Hippocampal formation (tissue), 2 donors: ENCODE results near the gene ARHGAP21.

Experiments used
- DNase-seq, 2 donors: peaks; one replicate each; lab custom pipeline; 2025; lab: John Stamatoyannopoulos, UW

ARHGAP21 gene

DNA sequence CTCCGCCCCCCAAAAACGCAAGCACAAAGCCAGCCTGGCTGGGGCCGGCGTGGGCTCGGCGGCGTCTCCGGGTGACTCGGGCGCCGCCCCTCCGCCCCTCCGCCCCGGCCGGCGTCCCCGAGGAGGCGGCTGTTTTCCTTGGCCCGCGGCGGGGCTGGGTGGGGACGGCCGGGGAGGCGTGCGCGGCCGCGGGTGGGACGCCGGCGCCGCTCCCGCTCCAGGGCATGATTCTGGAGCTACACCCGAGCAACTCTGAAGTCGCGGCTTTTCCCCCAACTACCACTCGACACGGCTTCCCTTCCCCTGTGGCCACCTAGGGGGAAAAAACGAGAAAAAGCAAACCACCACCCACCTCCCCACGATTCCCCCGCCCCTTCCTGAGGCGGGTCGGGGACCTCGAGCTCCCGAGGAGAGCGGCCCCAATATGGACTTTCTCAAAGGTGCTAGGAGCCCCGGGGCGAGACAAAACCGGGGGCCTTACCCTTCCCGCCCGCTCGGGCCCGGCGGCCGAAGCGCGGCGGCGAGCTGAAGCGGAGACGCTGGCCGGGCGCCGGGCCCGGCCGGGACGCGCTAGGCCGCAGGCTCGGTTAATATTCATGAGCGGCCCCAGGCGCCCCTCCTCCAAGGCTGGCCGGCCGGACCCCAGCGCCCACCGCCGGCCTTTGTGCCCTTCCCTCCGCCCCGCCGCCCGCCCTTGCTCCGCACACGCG is 856 bp downstream of the ARHGAP21 start:
- peak in 1 of 2 donors; percentile 68 for DNase-seq

DNA sequence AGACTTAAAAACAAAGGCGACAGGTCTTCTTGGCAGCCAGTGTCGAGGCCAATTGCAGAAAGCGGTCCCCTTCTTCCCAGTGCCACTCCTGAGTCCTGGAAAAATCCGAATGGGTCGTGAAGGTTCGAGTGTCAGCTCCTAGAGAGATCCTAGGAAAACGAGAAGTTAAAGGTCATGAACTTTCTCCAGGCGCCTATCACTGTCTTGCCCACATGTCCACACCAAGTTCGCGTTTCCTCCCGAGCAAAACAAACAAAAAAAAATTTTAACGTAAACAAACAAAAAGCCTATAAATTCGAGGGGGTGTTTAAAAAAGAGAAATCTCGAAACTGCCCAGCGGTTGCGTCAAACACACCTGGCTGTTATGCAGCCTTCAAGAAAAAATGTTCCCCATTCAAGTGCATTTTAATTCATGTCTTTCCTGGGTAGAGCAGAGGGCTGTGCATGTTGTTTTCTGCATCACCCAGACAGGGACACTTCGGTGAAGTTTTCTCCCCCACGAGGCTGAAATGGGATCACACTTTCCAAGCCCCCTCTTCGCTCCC is 1.5 kb downstream of the ARHGAP21 start:
- no peak for DNase-seq

DNA sequence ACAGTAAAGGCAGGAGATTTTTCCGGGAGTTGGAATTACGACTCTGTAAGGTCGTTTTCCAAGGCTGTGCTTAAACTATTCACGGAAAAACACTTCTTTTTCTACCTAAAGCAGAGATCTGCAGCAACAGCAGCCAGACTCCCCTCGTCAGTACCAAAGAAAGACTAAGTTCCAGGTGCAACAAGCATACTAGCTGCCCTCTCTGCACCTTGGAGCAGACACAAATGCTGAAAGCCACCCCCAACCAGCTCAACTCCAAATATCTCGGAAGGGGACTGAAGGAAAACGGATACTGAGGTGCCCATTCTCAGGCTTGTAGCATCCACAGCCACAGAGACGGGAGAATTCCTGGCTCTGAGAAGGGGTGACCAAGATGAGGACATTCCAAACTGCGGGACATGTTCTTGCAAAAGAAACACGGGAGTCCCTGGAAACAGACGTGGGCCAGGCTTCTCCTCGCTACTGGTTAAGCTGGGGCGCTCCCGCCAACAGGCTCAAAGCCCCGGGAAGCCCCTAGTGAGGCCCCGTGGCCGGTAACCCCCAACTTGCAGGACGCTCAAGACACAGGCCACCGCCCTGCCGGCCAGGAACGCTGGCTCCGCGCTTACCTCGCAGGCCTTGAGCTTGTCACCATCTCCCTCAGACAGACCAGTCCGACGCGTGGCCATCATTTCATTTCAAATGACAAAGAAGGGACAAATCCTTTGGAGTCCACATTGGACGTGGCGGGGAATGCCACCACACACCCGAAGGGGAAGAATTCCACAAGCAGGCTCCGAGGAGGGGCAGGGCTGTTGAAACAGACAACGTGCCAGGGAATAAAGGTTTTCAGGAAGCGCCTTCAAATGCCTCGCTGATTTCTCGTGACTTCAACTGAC is 2.2 kb downstream of the ARHGAP21 start:
- peak in 1 of 2 donors; percentile 23 for DNase-seq

DNA sequence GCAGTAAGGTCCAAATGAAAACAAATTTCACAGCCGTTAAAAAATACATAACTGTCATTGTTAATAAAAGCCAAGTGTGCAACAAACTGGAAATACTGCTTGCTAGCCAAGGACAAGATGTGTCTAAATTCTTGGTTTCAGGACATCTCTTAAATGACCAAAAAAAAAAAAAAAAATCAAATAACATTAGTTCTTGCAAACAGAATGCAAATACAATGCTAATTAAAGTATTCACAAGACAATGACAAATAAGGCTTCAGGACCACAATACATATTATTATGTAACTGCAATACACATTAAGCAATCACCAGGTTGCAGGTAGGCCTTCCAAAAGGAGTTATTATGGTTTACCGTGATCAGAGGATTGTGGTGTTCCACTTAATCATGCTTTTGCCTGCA is 3.6 kb downstream of the ARHGAP21 start:
- no peak for DNase-seq

DNA sequence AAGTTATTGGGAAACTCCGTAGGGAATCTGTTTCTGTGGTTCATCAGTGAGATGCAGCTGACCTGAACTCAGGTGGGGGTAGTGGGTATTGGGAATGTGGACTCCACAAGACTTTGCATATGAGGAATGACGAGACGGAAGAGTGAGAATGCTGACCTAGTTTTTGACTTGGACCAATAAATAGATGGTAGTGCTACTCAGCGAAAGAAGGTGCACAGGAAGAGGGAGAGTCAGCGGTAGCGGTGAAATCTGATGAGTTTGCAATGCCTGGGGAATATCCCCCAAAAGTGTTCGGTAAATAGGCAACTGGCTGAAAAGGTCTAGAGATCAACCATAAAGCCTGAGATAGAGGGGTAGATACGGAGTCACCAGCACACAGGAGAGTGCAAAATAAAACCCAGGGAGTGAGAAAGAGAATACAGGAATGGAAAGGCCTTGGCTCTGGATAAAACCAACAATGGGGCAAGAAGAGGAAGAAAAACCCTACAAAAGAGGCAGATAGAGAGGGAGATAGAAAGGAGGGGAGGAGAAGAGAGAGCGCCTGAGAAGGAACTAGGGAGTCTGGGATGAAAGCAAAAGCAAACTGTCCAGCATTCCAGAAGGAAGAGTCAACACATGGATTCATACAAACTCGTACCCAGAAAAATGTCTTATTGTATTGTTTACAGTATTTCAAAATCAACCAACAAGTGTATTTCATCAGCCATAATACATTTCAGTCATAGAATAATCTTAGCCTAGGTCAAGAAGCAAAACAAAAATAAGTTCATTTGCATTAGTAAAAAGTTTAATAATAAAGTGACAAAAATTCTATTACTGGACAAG is 5.4 kb downstream of the ARHGAP21 start:
- DNase-seq, result no peak

DNA sequence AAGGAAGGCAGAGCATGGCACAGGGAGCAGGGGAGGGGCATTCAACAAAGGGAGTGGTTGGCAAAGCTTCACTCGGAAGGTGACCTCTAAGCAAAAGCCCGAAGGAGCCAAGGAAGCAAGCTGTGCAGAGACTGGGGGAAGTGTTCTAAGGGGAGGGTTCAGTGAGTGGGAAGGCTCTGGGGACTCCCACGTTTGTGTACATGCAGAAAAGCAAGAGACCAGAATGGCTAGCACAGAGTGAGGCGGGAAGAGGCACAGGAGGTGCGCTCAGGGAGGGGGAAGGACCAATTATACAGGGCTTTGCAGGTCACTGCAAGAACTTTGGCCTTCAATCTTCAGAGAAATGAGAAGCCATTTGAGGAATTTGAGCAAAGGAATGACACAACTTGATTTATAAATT is 7.4 kb downstream of the ARHGAP21 start:
- DNase-seq, result no peak

DNA sequence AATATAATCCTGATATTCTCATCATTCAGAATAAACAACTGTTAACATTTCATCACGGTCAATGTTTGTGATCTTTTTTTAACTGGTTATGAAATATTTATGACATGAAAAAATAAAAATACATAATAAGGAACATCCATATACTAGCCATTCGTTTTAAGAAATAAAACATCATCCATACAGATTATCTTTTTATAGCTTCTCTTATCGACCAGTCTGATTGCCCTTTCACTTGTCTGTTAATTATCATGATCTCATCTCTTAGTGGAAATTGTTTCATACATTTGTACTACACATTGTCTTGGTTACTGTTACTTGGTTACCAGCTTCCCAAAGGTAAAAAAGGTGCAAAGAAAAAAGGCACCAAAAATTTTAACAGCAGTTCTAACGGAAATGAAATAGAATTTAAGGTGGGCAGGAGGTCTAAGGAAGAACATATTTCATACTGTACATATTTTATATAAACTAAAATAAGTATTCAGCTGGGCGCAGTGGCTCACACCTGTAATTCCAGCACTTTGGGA is 8.4 kb downstream of the ARHGAP21 start:
- DNase-seq, result no peak

DNA sequence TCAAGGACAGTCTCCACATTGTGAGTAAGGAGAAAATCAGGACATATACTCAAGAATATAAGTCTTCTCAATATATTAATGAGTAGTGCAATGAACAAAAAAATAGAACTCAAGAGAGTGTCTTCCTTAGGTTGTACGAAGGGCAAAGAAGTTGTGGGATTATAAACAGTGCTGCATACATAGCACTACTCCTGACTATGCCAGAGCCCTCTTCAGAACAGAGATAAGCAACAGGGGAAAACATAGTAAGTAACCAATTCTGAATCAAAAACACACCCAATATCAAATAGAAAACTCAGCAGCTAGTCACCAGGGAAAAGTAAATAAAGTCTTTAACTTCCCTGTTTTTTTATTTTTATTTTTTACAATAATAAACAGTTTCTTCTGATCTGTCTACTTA is 10.6 kb downstream of the ARHGAP21 start:
- no peak for DNase-seq

DNA sequence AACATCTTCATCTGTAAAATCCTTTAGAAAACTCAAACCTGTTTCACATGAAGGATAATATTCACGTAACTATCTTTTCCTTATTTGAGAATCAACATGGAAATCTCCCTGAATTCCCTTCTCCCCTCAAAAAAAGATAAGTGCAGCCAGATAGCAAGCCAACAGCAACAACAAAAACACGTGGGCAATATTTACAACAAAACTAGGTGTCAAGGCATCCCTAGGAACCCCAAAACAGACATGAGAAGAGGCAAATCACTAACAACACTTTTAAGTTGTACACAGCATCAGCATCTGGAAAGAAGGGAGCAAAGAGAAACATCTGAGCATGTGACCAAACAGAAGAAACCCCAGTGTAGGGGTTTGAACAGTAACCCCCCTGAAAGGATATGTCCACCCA is 12.2 kb downstream of the ARHGAP21 start:
- no peak for DNase-seq

DNA sequence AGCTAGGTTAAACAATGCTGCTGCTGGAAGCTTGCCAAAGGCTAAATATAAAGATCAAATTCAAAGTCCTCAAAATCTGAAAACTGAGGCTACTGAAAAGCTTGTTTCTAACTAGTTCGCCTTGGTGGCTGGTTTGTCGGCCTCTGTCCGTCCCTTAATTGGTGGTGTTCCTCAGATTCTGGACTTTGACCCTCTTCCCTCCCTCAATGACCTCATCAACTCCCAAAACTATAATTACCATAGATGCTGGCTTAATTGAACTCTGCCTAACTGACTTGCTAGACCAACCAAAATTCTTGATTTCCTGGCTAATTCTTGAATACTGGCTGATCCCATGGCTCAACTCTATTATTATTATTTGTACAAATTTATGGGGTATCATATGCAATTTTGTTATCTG is 15.6 kb downstream of the ARHGAP21 start:
- DNase-seq, result no peak

DNA sequence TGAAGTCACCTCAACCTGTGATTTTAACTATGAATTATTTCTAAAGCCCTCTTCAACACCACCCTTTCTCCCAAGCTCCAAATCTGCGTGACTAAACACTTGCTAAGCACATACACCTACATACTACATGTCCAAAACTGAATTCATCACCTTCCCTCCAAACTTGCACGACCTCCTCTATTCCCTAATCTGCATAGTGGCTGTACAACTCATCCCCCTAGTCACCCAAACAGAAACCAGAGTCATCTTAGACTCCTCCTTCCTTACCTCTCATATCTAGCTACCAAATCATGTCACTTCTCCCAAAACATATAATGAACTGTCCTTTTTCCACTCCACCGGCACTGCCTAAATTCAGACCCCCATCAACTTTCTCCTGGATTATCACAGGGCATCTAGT is 16.2 kb downstream of the ARHGAP21 start:
- no peak for DNase-seq

DNA sequence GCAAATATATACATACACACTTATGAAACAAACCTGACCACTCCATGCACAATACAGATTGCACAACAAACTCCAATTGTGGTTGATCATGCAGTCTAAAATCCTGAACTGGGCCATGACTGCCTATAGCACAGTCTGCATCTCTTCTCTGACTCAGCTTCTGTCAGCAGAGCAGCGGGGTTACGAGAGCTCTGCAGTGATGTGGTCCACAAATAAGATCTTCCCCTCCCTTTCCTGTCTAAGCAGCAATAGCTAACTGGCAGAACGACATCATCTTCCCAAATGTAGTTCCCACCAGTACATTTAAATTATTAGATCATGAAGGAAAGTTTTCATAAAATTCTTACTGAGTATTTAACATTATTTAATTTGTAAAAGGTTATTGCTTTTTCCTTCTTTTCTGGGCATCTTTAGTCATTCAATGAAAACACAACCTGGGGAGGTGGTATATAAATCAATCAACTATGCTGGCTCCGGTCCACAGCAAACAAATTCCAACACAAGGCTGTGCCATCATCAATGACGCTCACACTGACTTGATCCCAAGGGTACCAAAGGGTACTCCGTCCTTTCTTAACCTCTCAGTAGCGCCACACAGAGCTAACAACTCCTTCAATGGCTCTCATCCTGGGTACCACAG is 17.1 kb downstream of the ARHGAP21 start:
- DNase-seq, result peak in 1 of 2 donors; percentile 39

DNA sequence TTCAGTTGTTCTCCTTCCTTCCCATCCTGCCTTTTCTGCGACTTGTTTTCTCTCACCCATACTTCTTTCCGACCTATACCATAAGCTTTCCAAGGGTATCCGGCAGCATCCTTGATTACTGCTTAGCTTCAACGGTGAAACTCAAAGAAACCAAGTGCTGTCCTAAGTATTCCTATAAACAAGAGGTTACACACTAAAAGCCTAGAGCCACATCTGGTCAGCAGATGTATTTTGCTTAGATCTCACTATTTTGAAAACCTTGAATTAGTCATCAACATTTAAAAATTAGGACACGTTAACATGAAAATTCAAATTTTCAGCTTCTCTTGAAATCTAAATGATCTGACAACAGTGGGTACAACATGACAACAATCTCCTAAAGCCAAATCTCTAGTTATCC is 20.0 kb downstream of the ARHGAP21 start:
- DNase-seq, result no peak

DNA sequence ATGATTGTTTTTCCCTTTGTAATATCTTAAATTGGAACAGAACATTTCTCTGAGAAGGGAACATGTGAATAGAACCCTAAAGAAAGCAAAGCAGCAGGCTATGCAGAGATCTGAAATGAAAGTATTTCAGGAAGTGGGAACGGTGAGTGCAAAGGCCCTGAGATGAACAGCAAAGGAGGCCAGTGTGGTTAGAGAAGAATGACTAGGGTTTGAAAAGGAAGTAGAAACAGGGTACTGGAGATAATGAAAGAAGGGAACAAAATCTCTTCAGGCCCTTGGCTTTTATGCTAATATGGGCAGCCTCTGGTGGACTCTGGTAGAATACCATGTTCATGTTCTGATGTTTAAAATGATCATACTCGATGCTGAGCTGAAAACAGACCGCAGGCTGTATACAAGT is 22.2 kb downstream of the ARHGAP21 start:
- no peak for DNase-seq

DNA sequence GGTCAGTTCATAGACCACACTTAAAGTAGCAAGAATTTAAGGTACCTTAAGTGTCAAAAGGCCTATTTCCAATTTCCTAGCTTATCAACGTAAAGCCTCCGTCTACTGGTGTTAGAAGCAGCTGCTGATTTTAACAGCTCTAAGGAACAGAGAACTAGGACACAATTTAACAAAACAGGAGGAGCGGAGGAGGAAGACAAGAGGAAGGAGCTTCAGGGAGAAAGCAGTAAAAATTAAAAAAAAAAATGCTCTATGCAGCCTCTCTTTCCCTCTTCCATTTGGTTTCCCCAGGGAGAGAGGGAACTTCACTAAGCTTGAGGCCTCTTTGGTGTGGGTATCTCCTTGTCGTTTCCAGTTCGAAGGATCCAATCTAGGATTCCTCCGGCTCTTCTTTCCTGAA is 22.7 kb downstream of the ARHGAP21 start:
- no peak for DNase-seq

DNA sequence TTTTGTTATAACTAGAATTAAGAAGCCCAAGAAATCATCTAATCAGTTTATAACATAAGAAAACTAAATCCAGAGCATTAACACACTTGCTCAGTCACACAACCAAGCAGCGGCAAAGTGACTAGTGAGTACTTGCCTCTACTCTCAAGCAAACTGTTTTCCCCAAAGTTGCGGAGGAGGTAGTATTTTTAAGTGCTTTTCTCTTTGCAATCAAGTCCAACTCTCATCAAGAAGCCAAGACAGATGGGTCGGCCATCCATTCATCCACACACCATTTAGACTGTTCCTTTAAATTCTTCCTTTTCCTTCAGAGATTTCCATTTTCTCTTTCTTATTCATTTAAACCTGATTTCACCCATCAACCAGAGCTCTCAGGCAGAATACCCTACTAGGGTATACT is 25.4 kb downstream of the ARHGAP21 start:
- DNase-seq, result no peak

DNA sequence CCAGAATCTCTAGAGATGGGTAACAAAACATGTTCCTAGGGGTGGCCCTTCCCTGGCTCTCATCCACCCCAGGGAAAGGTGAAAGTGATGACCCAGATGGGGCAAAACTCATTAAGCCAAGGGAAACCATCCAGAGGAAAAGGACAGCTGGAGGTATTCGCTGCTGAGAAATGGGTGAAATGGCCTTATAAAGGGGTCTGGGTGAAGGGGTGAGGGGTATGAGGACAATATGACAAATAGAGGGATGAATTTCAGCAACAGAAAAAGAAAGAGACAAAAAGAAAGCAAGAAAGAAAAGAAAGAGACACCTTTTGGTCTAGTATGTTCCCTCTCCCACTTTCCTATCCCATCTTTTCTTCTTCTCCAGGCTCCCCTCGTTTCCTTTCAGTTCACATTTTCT is 26.6 kb downstream of the ARHGAP21 start:
- no peak for DNase-seq

DNA sequence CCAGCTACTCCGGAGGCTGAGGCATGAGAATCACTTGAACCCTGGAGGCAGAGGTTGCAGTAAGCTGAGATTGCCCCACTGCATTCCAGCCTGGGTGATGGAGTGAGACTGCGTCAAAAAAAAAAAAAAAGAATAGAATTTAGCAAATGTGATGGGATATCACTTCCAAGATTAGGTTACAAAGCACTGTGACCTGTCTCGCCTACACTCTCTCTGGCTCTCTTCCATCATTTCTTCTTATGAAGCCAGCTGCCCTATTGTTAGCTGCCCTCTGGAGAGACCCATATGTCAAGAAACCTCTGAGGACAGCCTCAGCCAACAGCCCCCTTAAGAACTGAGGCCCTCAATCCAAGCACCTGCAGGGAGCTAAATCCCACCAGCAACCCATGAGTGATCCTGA is 28.2 kb downstream of the ARHGAP21 start:
- DNase-seq, result no peak

DNA sequence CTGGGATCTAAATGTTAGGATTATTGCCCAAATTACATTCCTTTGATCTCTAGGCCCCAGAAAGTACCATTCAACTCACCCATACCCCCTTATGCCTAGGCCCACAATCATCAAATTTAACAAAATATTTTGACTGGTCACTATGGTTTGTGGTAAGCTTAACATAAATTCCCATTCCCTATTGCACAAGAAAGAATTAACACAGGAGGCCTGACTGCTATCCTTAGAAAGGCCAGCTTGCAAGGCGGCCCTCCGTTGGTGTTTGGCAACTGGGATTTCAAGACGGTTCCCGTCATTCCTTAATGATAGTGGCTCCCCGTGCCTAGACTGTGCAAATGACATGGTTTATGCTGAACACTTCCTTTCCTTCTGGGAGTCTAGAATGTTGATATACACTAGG is 29.6 kb downstream of the ARHGAP21 start:
- no peak for DNase-seq

DNA sequence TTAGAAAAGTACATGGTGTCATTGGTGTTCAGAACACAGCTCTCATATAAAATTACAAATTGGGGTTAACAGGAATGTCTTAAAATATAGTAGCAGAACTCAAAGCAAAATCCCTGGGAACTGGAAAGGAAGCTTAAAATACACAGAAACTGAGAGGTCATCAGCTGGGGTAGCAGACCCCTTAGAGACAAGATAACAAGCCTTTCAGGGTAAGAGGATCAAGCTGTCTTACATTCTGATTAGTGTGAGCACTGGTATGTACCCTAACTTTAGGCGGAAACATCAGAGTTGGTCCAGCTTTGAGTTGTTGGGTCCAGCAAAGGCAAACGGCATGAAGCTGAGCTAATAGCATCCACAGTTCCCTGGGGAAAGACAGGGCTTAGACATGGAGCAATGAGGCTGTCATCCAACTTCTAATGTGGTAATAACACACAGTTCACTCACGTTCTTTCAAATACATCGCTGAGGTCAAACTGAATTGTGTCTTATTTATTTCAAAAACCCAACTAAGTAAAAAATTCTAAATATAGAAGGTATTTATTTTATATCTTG is 32.6 kb downstream of the ARHGAP21 start:
- DNase-seq, result no peak

DNA sequence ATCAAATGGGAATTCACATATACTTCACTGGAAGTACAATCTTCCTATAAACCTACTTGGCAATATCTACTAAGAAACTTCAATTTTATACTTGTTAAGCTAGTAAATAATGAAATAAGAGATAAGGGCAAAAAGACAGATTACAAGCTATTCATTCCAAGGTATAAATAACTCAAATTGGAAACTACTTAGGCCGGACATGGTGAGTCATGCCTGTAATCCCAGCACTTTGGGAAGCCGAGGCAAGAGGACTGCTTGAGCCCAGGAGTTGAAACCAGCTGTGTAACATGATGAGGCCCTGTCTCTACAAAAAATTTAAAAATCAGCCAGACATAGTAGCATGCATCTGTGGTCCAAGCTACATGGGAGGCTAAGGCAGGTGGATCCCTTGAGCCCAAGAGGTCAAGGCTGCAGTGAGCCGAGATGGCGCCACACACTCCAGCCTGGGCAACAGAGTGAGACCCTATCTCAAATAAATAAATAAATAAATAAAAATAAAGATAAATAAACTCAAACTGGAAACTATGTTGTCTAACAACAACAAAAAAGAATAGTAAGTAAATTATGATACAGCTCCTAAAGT is 37.6 kb downstream of the ARHGAP21 start:
- DNase-seq, result no peak
